LNCaP clone FGC (cell line): ENCODE data around the gene KYAT1.

Experiments
- DNase-seq: peaks from one replicate; pipeline ENCODE4 v3.0.0-alpha.2; 2011; ENCODE audit warnings: low read depth
- H3K4me3 ChIP-seq: 2 replicates; pipeline ENCODE4 v1.5.1; 2011; ENCODE audit warnings: mild to moderate bottlenecking, low read depth, low read length, control low read depth
- TF ChIP-seq, protein P1 (sequence below): IDR thresholded peaks from 2 replicates; pipeline ENCODE4 v1.5.1; 2012; ENCODE audit warnings: mild to moderate bottlenecking; ENCODE audit not compliant: control insufficient read depth, insufficient read depth; ENCODE audit errors: extremely low read depth

KYAT1 gene

DNA sequence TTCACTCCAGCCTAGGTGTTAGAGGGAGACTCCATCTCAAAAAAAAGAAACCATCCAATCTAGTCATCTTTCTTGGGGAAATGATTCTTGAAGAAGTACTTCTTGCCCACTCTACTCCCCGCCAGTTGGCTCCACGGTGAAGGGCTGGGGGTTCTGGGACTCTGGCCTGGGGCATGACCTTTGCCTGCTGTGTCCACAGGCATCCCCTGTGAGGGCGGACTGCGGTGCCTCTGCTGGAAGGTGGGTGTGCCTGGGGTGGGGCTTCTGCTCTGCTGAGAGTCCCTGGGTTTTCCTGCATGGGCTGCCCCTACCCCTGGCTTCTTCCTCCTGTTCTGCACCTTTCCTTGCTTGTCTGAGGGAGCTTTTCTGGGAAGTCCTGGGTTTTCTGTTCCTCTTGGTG, 91.2 kb downstream of the KYAT1 start:
- H3K4me3 ChIP-seq = no peak overlapping the region
- TF ChIP-seq, protein P1, sequence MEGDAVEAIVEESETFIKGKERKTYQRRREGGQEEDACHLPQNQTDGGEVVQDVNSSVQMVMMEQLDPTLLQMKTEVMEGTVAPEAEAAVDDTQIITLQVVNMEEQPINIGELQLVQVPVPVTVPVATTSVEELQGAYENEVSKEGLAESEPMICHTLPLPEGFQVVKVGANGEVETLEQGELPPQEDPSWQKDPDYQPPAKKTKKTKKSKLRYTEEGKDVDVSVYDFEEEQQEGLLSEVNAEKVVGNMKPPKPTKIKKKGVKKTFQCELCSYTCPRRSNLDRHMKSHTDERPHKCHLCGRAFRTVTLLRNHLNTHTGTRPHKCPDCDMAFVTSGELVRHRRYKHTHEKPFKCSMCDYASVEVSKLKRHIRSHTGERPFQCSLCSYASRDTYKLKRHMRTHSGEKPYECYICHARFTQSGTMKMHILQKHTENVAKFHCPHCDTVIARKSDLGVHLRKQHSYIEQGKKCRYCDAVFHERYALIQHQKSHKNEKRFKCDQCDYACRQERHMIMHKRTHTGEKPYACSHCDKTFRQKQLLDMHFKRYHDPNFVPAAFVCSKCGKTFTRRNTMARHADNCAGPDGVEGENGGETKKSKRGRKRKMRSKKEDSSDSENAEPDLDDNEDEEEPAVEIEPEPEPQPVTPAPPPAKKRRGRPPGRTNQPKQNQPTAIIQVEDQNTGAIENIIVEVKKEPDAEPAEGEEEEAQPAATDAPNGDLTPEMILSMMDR = no peak
- DNase-seq = no peak

DNA sequence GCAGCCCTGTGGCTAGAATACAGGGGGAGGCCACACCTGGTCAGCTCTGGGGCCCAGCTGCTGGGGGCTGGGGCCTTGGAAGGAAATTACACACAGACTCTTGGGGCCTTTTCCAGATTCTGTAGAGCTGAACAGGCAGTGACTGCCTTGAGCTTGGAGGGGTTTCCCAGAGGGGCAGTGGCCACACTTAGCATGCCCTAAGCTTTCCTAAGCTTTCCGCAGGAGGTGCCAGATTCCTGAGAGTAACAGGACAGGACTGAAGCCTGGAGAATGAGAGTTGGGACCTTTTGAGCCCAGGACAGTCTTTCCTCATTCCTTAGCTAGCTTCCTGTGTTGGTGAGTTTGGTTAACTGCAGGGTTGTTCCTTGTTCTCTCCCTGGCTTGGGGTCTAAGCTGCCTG, 93.3 kb downstream of the KYAT1 start:
- peak overlapping the region; percentile 96 for H3K4me3 ChIP-seq
- TF ChIP-seq, protein P1 = no peak

DNA sequence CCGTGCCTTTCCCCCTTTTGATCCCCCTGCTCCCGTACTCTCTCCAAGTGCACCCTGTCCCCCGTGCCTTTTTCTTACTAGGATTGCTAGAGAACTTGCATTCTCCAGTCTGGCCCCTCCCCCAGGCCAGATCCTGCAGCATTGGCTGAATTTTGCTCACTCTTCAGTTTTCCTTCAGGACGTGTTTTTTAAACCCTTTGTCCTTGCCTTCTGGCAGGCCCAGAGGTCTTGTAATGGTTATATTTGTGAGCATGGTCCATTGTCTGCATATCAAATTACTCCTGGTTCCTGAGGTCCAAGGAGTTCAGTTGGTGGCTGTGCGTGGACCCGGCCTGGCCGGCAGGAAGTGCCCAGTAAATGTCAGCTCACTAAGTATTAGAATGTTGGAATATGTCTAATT, 94.1 kb downstream of the KYAT1 start:
- H3K4me3 ChIP-seq = peak overlapping the region; percentile 96
- DNase-seq = no peak
- TF ChIP-seq, protein P1 = no peak

More for the DNA sequence above, 93.3 kb downstream of the KYAT1 start:
- no peak for DNase-seq

DNA sequence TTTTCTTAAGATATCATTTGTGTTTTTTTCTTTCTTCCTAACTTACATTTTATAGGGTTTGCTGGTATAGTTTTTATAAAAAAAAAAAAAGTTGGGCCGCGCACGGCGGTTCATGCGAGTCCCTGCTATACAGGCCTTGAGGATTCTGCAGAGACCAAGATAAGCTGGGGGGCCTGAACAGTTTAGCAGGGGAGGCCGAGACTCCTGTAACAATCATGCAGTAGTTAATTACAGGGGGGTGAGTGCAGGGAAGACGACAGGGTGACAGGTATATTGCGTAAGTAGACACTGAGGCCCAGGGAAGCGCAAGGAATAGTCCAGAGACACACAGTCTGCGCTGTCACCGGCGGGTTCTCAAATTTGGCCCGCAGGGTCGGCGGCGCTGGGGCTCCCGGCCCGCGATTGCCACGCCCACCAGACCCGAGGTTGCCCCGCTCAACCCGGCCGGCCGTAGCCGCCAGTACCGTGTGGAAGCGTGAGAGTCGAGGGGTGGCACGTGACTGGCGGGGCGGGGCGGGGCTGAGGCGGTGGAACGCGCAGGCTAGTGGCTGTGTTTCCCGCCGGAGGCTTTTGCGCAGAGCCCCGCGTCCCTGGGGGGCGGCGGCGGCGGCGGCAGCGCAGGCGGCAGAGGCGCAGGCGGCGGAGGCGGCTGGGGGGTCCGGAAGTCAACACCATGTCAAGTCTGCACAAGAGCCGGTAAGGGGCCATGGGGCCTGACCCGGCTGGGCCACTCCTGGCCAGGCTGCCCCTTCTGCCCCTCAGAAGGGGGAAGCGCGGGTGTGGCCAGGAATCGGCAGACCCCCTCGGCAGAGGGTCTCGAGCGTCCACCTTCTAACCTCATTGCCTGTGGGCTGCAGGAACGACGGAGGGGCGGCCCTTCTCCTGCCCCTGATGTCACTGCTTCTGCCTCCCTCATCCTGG, 94.8 kb downstream of the KYAT1 start, which contains the start of gene TBC1D13:
Gene TBC1D13 (plus strand): TSS at position 573 of the 921 bp plus-strand sequence. CDS start 101 bp downstream, at position 674.
- H3K4me3 ChIP-seq = peak within 1 kb of the TSS; percentile 96
- peak; percentile 18 for DNase-seq
- TF ChIP-seq, protein P1 = no peak

DNA sequence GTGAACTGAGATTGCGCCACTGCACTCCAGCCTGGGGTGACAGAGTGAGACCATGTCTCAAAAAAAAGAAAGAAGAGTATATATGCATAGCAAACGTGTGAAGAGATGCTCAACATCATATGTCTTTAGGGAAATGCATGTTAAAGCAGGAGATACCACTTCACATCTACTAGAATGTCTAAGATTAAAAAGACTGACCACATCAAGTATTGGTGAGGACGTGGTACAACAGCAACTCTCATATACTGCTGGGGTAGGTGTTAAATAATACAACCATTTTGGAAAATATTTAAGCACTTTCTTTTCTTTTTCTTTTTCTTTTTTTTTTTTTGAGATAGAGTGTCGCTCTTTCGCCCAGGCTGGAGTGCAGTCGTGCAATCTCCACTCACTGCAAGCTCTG, 96.3 kb downstream of the KYAT1 start:
- TF ChIP-seq, protein P1 = no peak
- DNase-seq = no peak
- no peak overlapping the region for H3K4me3 ChIP-seq
